ES-I3 (cell line): ENCODE results near the gene EPHB2.
"Not testable (repeated sequence)": the region's sequence is repeated elsewhere in the genome, so short reads cannot be mapped to it uniquely, and the experiment has no call there.

ENCODE experiments used
- H3K36me3 ChIP-seq: 2 replicates; pipeline ENCODE4 v1.6.1; 2013; ENCODE audit warnings: mild to moderate bottlenecking, low read length, control low read depth, moderate library complexity; ENCODE audit not compliant: insufficient read depth
- H3K4me1 ChIP-seq: 2 replicates; pipeline ENCODE4 v1.6.1; 2013; ENCODE audit warnings: mild to moderate bottlenecking, control low read depth, low read length; ENCODE audit not compliant: insufficient read depth
- H3K9ac ChIP-seq: 2 replicates; pipeline ENCODE4 v1.6.1; 2013; ENCODE audit warnings: low read depth, mild to moderate bottlenecking, low read length, moderate library complexity
- H3K9me3 ChIP-seq: 2 replicates; pipeline ENCODE4 v1.6.1; 2013; ENCODE audit warnings: mild to moderate bottlenecking, low read length, moderate library complexity; ENCODE audit not compliant: control insufficient read depth, insufficient read depth

The EPHB2 gene

GRCh38 chr1:22704440-22705067 is 6.1 kb upstream of the EPHB2 start:
- no peaks in the 10 kb centered on the region for H3K9me3 ChIP-seq
- no peak overlapping the region for H3K9ac ChIP-seq
- H3K36me3 ChIP-seq, result no peaks in the 10 kb centered on the region
- peaks cover 6% of the 10 kb centered on the region; the same call in 1 of the 2 replicates for H3K4me1 ChIP-seq

GRCh38 chr1:22705586-22705985 is 5.1 kb upstream of the EPHB2 start:
- H3K9ac ChIP-seq, result no peak overlapping the region
- peaks cover 8% of the 10 kb centered on the region; the same call in 1 of the 2 replicates for H3K4me1 ChIP-seq
- no peaks in the 10 kb centered on the region for H3K9me3 ChIP-seq
- no peaks in the 10 kb centered on the region for H3K36me3 ChIP-seq

- not testable (repeated sequence) for H3K4me1 ChIP-seq, H3K36me3 ChIP-seq, H3K9me3 ChIP-seq, H3K9ac ChIP-seq
These were observed 4.5 kb upstream of the EPHB2 start for GRCh38 chr1:22706100-22706499.

GRCh38 chr1:22708777-22709176 is 1.9 kb upstream of the EPHB2 start:
- peaks cover 8% of the 10 kb centered on the region; the same call in 1 of the 2 replicates for H3K4me1 ChIP-seq
- no peaks in the 10 kb centered on the region for H3K9me3 ChIP-seq
- no peaks in the 10 kb centered on the region for H3K36me3 ChIP-seq
- H3K9ac ChIP-seq, result no peak overlapping the region

GRCh38 chr1:22709227-22709626 is 1.4 kb upstream of the EPHB2 start:
- Histone ChIP-seq H3K9ac (no peak overlapping the region), H3K36me3 (no peaks in the 10 kb centered on the region), H3K9me3 (no peaks in the 10 kb centered on the region), H3K4me1 (peaks cover 8% of the 10 kb centered on the region; the same call in 1 of the 2 replicates)

- H3K36me3 ChIP-seq, result no peaks in the 10 kb centered on the region
- peak overlapping the region; percentile 40; the same call in 1 of the 2 replicates for H3K9ac ChIP-seq
- H3K9me3 ChIP-seq, result no peaks in the 10 kb centered on the region
- H3K4me1 ChIP-seq, result peaks cover 5% of the 10 kb centered on the region; the same call in 1 of the 2 replicates
These were observed 543 bp upstream of the EPHB2 start for GRCh38 chr1:22709891-22710700.

- H3K4me1 ChIP-seq, result peaks cover 5% of the 10 kb centered on the region; the same call in 1 of the 2 replicates
- no peaks in the 10 kb centered on the region for H3K9me3 ChIP-seq
- H3K36me3 ChIP-seq, result no peaks in the 10 kb centered on the region
- H3K9ac ChIP-seq, result peak overlapping the region; percentile 40; the same call in 1 of the 2 replicates
These were observed 432 bp downstream of the EPHB2 start for GRCh38 chr1:22711071-22711470.

- Histone ChIP-seq H3K4me1 (peaks cover 5% of the 10 kb centered on the region; the same call in 1 of the 2 replicates), H3K36me3 (no peaks in the 10 kb centered on the region), H3K9me3 (no peaks in the 10 kb centered on the region), H3K9ac (peak overlapping the region; percentile 40; the same call in 1 of the 2 replicates)
These were observed 1.2 kb downstream of the EPHB2 start for GRCh38 chr1:22711591-22712501.

- no peaks in the 10 kb centered on the region for H3K9me3 ChIP-seq
- no peaks in the 10 kb centered on the region for H3K36me3 ChIP-seq
- no peak overlapping the region for H3K9ac ChIP-seq
- peaks cover 5% of the 10 kb centered on the region for H3K4me1 ChIP-seq
These were observed 2.0 kb downstream of the EPHB2 start for GRCh38 chr1:22712502-22713271.

GRCh38 chr1:22714455-22714854 is 3.8 kb downstream of the EPHB2 start:
- Histone ChIP-seq H3K36me3 (no peaks in the 10 kb centered on the region), H3K9me3 (no peaks in the 10 kb centered on the region), H3K4me1 (peaks cover 4% of the 10 kb centered on the region), H3K9ac (no peak overlapping the region)

GRCh38 chr1:22717037-22717760 is 6.6 kb downstream of the EPHB2 start:
- no peaks in the 10 kb centered on the region; the same call in 1 of the 2 replicates for H3K4me1 ChIP-seq
- H3K36me3 ChIP-seq, result no peaks in the 10 kb centered on the region
- H3K9ac ChIP-seq, result no peak overlapping the region
- H3K9me3 ChIP-seq, result no peaks in the 10 kb centered on the region

- no peaks in the 10 kb centered on the region for H3K36me3 ChIP-seq
- H3K9ac ChIP-seq, result no peak overlapping the region
- no peaks in the 10 kb centered on the region for H3K9me3 ChIP-seq
- no peaks in the 10 kb centered on the region; the same call in 1 of the 2 replicates for H3K4me1 ChIP-seq
These were observed 10.7 kb downstream of the EPHB2 start for GRCh38 chr1:22721122-22721873.
